PFSK-1 (cell line): ENCODE data around the gene DNAAF5.

ENCODE experiments used
- FOXP2 ChIP-seq: optimal IDR thresholded peaks from 2 replicates; pipeline ENCODE3; 2011; ENCODE audit warnings: borderline replicate concordance, control low read depth, inconsistent platforms; ENCODE audit not compliant: insufficient read depth; ENCODE audit errors: extremely low read length, extremely low read depth
- POLR2AphosphoS5 ChIP-seq: IDR thresholded peaks from 2 replicates; pipeline ENCODE4 v1.6.1; 2012; ENCODE audit warnings: low read depth, mild to moderate bottlenecking, control low read depth, low read length, moderate library complexity
- REST ChIP-seq, 2 experiments: IDR thresholded peaks; 2 replicates each; pipeline versions ENCODE4 v1.6.1 to v1.8.0; 2011 to 2012; ENCODE audit warnings: low read depth in 2 of 2, low read length in 2 of 2, control low read depth in 1 of 2, inconsistent platforms in 1 of 2, mild to moderate bottlenecking in 1 of 2, moderate library complexity in 1 of 2; ENCODE audit not compliant: insufficient read depth in 1 of 2
- SIN3A ChIP-seq: IDR thresholded peaks from 2 replicates; pipeline ENCODE4 v1.6.1; 2012; ENCODE audit warnings: mild to moderate bottlenecking, low read length, moderate library complexity, borderline replicate concordance; ENCODE audit not compliant: insufficient read depth
- TAF1 ChIP-seq: IDR thresholded peaks from 2 replicates; pipeline ENCODE4 v1.6.1; 2012; ENCODE audit warnings: low read length, control low read depth, borderline replicate concordance; ENCODE audit not compliant: insufficient read depth

- no peak for TF ChIP-seq POLR2AphosphoS5
- TF ChIP-seq TAF1, result no peak
- TF ChIP-seq REST (IDR thresholded peaks at IDR 0.05; ENCODE audit: insufficient read depth in 1 of 2, low read depth in 2 of 2, low read length in 2 of 2), result no peak
- TF ChIP-seq SIN3A, result no peak
- TF ChIP-seq FOXP2, result no peak
These were observed 105.2 kb downstream of the DNAAF5 start for GRCh38 chr7:831596-832166.
